Measurements from ENCODE around the gene S100A1.
A peak's percentile ranks its signal among the peaks of the same experiment; 100 is the strongest.

The S100A1 gene

GRCh38 chr1:153647346-153647714, 19.1 kb downstream of the S100A1 start:
- H3K4me3 ChIP-seq (ENCODE audit: severe bottlenecking): no peak overlapping the region
- TF ChIP-seq, protein P1, sequence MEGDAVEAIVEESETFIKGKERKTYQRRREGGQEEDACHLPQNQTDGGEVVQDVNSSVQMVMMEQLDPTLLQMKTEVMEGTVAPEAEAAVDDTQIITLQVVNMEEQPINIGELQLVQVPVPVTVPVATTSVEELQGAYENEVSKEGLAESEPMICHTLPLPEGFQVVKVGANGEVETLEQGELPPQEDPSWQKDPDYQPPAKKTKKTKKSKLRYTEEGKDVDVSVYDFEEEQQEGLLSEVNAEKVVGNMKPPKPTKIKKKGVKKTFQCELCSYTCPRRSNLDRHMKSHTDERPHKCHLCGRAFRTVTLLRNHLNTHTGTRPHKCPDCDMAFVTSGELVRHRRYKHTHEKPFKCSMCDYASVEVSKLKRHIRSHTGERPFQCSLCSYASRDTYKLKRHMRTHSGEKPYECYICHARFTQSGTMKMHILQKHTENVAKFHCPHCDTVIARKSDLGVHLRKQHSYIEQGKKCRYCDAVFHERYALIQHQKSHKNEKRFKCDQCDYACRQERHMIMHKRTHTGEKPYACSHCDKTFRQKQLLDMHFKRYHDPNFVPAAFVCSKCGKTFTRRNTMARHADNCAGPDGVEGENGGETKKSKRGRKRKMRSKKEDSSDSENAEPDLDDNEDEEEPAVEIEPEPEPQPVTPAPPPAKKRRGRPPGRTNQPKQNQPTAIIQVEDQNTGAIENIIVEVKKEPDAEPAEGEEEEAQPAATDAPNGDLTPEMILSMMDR (IDR thresholded peaks at IDR 0.05; ENCODE audit: poor library complexity, severe bottlenecking): no peak
- H3K9me3 ChIP-seq (ENCODE audit: severe bottlenecking): no peaks in the 10 kb centered on the region
- H3K27me3 ChIP-seq (ENCODE audit: insufficient read depth, poor library complexity, severe bottlenecking): no peaks in the 10 kb centered on the region
- no peak overlapping the region for H3K27ac ChIP-seq (ENCODE audit: poor library complexity, severe bottlenecking)
- DNase-seq (ENCODE audit: low spot score): no peak
- H3K4me1 ChIP-seq (ENCODE audit: insufficient read depth, poor library complexity, severe bottlenecking): no peaks in the 10 kb centered on the region
- H3K36me3 ChIP-seq (ENCODE audit: low read depth): peaks cover 36% of the 10 kb centered on the region
- peak; percentile 28 for ATAC-seq (ENCODE audit: low read depth)

DNA sequence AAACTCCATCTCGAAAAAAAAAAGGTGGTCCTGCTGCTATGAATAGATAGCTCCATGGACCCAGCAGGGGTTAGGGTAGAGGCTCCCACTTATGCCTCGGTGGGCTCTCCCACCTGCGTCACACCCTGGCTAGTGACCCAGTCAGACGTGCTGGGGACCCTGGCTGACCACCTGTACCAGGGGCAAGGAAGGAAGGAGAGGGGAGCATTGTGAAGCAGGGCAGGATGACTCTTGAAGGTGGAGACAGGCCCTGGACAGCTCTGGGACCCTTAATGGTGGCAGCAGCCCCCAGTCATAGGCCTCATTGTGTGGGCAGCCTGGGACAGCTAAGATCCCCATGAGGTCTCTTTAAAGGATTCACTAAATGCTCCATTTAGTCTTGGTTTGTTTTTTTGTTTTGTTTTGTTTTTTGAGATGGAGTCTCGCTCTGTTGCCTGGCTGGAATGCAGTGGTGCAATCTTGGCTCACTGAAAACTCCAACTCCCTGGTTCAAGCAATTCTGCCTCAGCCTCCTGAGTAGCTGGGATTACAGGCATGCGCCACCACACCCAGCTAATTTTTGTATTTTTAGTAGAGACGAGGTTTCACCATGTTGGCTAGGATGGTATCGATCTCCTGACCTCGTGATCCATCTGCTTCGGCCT, 19.9 kb downstream of the S100A1 start:
- no peak for ATAC-seq (ENCODE audit: low read depth)
- Histone ChIP-seq H3K27ac (ENCODE audit: poor library complexity, severe bottlenecking) (no peak overlapping the region), H3K36me3 (ENCODE audit: low read depth) (peaks cover 28% of the 10 kb centered on the region), H3K27me3 (ENCODE audit: insufficient read depth, poor library complexity, severe bottlenecking) (no peaks in the 10 kb centered on the region), H3K4me3 (ENCODE audit: severe bottlenecking) (no peak overlapping the region), H3K9me3 (ENCODE audit: severe bottlenecking) (no peaks in the 10 kb centered on the region), H3K4me1 (ENCODE audit: insufficient read depth, poor library complexity, severe bottlenecking) (peaks cover 5% of the 10 kb centered on the region)
- TF ChIP-seq, protein P1 (IDR thresholded peaks at IDR 0.05; ENCODE audit: poor library complexity, severe bottlenecking): no peak
- DNase-seq (ENCODE audit: low spot score): no peak

DNA sequence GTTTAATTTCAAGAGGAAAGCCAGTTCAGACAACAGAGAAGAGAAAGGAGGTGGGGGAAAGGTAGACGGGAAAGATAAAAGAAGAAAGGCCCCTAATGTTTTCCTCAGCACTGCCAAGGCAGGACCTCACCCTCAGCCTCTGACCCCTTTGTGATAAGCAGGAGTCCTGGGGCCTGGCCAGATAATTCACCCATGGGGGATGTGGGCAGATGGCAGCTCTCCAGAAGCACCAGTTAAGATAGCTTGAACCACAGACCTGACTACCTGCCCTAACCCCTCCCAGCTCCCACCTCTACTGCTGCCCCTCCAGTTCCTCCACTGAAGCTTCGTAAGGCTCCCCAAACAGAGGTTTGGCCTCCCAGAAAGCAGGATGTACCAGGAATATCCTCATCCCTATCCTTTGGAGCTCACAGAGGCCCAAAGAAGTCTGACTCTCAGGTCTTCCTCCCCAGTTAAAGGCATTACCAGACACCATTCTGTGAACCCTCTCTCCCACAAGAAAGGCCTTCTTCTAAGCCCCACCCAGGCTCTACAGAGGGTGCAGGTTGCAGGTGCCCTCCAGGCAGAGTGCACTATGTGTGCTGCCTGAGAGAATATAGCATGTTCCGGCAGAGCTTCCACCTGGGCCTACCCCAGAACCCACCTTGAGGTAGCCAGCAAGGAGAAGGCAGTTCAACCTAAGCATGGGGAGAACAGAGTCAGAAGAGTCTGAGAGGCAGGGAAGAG, 21.1 kb downstream of the S100A1 start:
- Histone ChIP-seq H3K4me3 (ENCODE audit: severe bottlenecking) (no peak overlapping the region), H3K9me3 (ENCODE audit: severe bottlenecking) (no peaks in the 10 kb centered on the region), H3K27ac (ENCODE audit: poor library complexity, severe bottlenecking) (no peak overlapping the region), H3K27me3 (ENCODE audit: insufficient read depth, poor library complexity, severe bottlenecking) (no peaks in the 10 kb centered on the region), H3K36me3 (ENCODE audit: low read depth) (peaks cover 17% of the 10 kb centered on the region), H3K4me1 (ENCODE audit: insufficient read depth, poor library complexity, severe bottlenecking) (peaks cover 6% of the 10 kb centered on the region)
- TF ChIP-seq, protein P1 (IDR thresholded peaks at IDR 0.05; ENCODE audit: poor library complexity, severe bottlenecking): no peak
- ATAC-seq (ENCODE audit: low read depth): peak; percentile 7; the same call in 2 of the 3 replicates
- no peak for DNase-seq (ENCODE audit: low spot score)

DNA sequence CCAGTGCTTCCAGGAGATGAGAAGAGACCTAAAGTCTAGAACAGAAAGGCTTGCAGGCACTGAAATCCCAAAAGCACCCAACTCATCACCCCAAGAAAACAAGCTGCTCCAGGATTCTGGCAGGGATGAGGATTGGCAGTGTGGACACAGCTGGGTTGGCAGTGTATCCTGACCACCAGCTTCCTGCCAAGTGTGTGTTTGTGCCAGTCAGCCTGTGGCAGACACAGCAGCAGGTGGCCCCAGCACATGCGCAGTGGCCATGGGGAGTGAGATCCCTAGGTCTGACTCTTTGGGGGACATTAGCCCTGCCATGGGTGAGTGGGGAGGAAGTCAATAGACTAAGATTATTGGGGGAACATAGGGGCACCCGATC, 21.6 kb downstream of the S100A1 start:
- no peak overlapping the region for H3K27ac ChIP-seq (ENCODE audit: poor library complexity, severe bottlenecking)
- ATAC-seq (ENCODE audit: low read depth) (peak; percentile 24; the same call in 2 of the 3 replicates), DNase-seq (ENCODE audit: low spot score) (no peak)
- no peaks in the 10 kb centered on the region for H3K9me3 ChIP-seq (ENCODE audit: severe bottlenecking)
- TF ChIP-seq, protein P1 (IDR thresholded peaks at IDR 0.05; ENCODE audit: poor library complexity, severe bottlenecking): no peak
- peaks cover 11% of the 10 kb centered on the region for H3K36me3 ChIP-seq (ENCODE audit: low read depth)
- no peaks in the 10 kb centered on the region for H3K27me3 ChIP-seq (ENCODE audit: insufficient read depth, poor library complexity, severe bottlenecking)
- H3K4me1 ChIP-seq (ENCODE audit: insufficient read depth, poor library complexity, severe bottlenecking): peaks cover 6% of the 10 kb centered on the region
- no peak overlapping the region for H3K4me3 ChIP-seq (ENCODE audit: severe bottlenecking)

DNA sequence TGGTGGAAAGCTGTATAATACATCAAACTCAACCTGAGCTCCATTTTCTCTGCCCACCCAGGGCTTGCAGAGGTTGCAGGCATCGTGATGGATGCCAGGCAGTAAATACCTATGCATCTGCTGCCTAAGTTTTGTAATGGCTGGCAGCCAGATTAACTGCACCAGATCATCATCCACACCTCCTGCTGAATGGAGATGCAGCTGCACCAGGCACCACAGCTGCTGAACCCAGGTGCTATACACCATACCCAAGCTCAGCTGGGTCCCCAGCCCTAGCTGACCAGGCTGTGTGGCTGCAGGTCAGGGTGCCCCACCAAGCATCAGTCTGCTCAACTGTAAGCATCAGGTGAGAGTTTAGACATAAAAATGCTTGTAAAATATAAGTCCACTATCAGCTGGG, 23.5 kb downstream of the S100A1 start:
- Histone ChIP-seq H3K4me3 (ENCODE audit: severe bottlenecking) (no peak overlapping the region), H3K36me3 (ENCODE audit: low read depth) (no peaks in the 10 kb centered on the region), H3K27ac (ENCODE audit: poor library complexity, severe bottlenecking) (no peak overlapping the region), H3K9me3 (ENCODE audit: severe bottlenecking) (no peaks in the 10 kb centered on the region), H3K27me3 (ENCODE audit: insufficient read depth, poor library complexity, severe bottlenecking) (no peaks in the 10 kb centered on the region), H3K4me1 (ENCODE audit: insufficient read depth, poor library complexity, severe bottlenecking) (peaks cover 6% of the 10 kb centered on the region)
- DNase-seq (ENCODE audit: low spot score) (no peak), ATAC-seq (ENCODE audit: low read depth) (no peak)
- TF ChIP-seq, protein P1 (IDR thresholded peaks at IDR 0.05; ENCODE audit: poor library complexity, severe bottlenecking): no peak
